SK-N-SH treated with all-trans-retinoic acid at 6 μM for 48 hours (cell line): ENCODE data around the gene EPB41L1.

Source experiments
- CREB5 ChIP-seq: fragments of 250-450 bp; sonication (Bioruptor Pico); IDR thresholded peaks from 2 replicates; pipeline ENCODE4 v1.5.1; 2020; ENCODE audit warnings: low read depth, mild to moderate bottlenecking, moderate library complexity
- CSDC2 ChIP-seq: fragments of 250-450 bp; sonication (Bioruptor Pico); IDR thresholded peaks from 2 replicates; pipeline ENCODE4 v1.5.0; 2020; ENCODE audit warnings: mild to moderate bottlenecking, moderate library complexity
- RARB ChIP-seq: fragments of 250-450 bp; sonication (Bioruptor Pico); IDR thresholded peaks from 2 replicates; pipeline ENCODE4 v1.8.0; 2021; ENCODE audit warnings: mild to moderate bottlenecking, moderate library complexity
- TSHZ2 ChIP-seq: fragments of 250-450 bp; sonication (Bioruptor Pico); IDR thresholded peaks from 2 replicates; pipeline ENCODE4 v1.5.0; 2020; ENCODE audit warnings: mild to moderate bottlenecking, moderate library complexity

- TF ChIP-seq TSHZ2 (no peak), RARB (CRISPR knock-in tag) (no peak), CREB5 (CRISPR knock-in tag) (no peak), CSDC2 (CRISPR knock-in tag) (no peak)
Observed at GRCh38 chr20:36236786-36237121, 82.2 kb downstream of the EPB41L1 start.
